HEK293 (cell line): ENCODE data around the gene PRSS12.

ENCODE experiments used
- CTCF ChIA-PET: fragments of 350-600 bp; formaldehyde crosslinking; extraction: SDS; loops from one replicate; lab custom pipeline; 2021; ENCODE audit warnings: antibody characterized with exemption; lab: Yijun Ruan, JAX
- POLR2A ChIA-PET: fragments of 300-600 bp; formaldehyde crosslinking; extraction: SDS; loops from one replicate; lab custom pipeline; 2020; ENCODE audit warnings: antibody characterized with exemption, inconsistent platforms; lab: Yijun Ruan, JAX
- H3K27ac ChIP-seq: fragments of 200-500 bp; sonication (Bioruptor generic); 2 replicates; pipeline ENCODE4 v1.5.1; 2014; ENCODE audit warnings: low read depth, low read length, control low read depth, inconsistent platforms; ENCODE audit errors: extremely low read depth
- H3K36me3 ChIP-seq, 2 experiments: fragments of 200-500 bp in 1 of 2; sonication (Bioruptor generic) in 1 of 2; 1 replicate in 1 of 2; 2 replicates in 1 of 2; pipeline ENCODE4 v1.5.1; 2014 to 2017; ENCODE audit warnings: inconsistent platforms in 2 of 2, low read length in 2 of 2; ENCODE audit not compliant: control insufficient read depth in 2 of 2, insufficient read depth in 1 of 2
- H3K4me1 ChIP-seq: fragments of 200-500 bp; sonication (Bioruptor generic); 2 replicates; pipeline ENCODE4 v1.5.1; 2014; ENCODE audit warnings: mild to moderate bottlenecking, low read length, inconsistent platforms; ENCODE audit not compliant: control insufficient read depth, insufficient read depth
- H3K4me3 ChIP-seq: 2 replicates; pipeline ENCODE4 v1.5.1; 2011; ENCODE audit warnings: low read depth, mild to moderate bottlenecking, control low read depth, low read length, moderate library complexity
- H3K9me3 ChIP-seq: fragments of 200-500 bp; sonication (Bioruptor generic); 2 replicates; pipeline ENCODE4 v1.5.1; 2014; ENCODE audit warnings: low read depth, low read length, inconsistent platforms; ENCODE audit not compliant: control insufficient read depth, insufficient read depth
- SALL2 ChIP-seq: fragments of 450-650 bp; formaldehyde crosslinking; IDR thresholded peaks from 2 replicates; pipeline ENCODE4 v1.5.0; 2017; ENCODE audit warnings: missing biosample characterization, mild to moderate bottlenecking, missing genetic modification characterization, borderline replicate concordance
- ZFHX2 ChIP-seq: fragments of 450-650 bp; formaldehyde crosslinking; conservative IDR thresholded peaks from 2 replicates; pipeline ENCODE4 v1.5.1; 2016; ENCODE audit warnings: missing biosample characterization, missing genetic modification characterization
- ZNF221 ChIP-seq: fragments of 450-650 bp; formaldehyde crosslinking; IDR thresholded peaks from 2 replicates; pipeline ENCODE4 v1.5.1; 2017; ENCODE audit warnings: missing biosample characterization, missing genetic modification characterization, borderline replicate concordance
- ZNF423 ChIP-seq: fragments of 450-650 bp; formaldehyde crosslinking; IDR thresholded peaks from 2 replicates; pipeline ENCODE4 v1.5.1; 2016; ENCODE audit warnings: missing biosample characterization, missing genetic modification characterization
- ZNF664 ChIP-seq: fragments of 450-650 bp; formaldehyde crosslinking; IDR thresholded peaks from 2 replicates; pipeline ENCODE4 v1.5.1; 2016; ENCODE audit warnings: missing biosample characterization, missing genetic modification characterization
- ZSCAN16 ChIP-seq: fragments of 450-650 bp; formaldehyde crosslinking; IDR thresholded peaks from 2 replicates; pipeline ENCODE4 v1.5.1; 2016; ENCODE audit warnings: missing biosample characterization, missing genetic modification characterization

PRSS12 gene

GRCh38 chr4:118237531-118237930, 115.3 kb downstream of the PRSS12 start:
- POLR2A ChIA-PET = no interaction called here
- Histone ChIP-seq H3K9me3 (no peaks in the 10 kb centered on the region), H3K4me3 (no peak overlapping the region), H3K36me3 (no peaks in the 10 kb centered on the region), H3K4me1 (no peaks in the 10 kb centered on the region), H3K27ac (no peak overlapping the region)
- no peak for TF ChIP-seq ZNF221 (tag by site-specific recombination)
- TF ChIP-seq ZNF423 (tag by site-specific recombination) = no peak
- no peak for TF ChIP-seq ZFHX2 (tag by site-specific recombination)
- no peak for TF ChIP-seq SALL2 (tag by site-specific recombination)
- CTCF ChIA-PET = interaction anchor here (1.0 kb wide), 1 partner anchor 9 kb away, joined by 3 read pairs; no protein-coding TSS in a partner anchor

GRCh38 chr4:118235566-118236120, 117.2 kb downstream of the PRSS12 start:
- no peak overlapping the region for H3K4me3 ChIP-seq
- no peaks in the 10 kb centered on the region for H3K36me3 ChIP-seq
- TF ChIP-seq ZNF664 (no peak), ZSCAN16 (tag by site-specific recombination) (no peak)
- ChIA-PET POLR2A (no interaction called here), CTCF (no interaction called here)
- no peak overlapping the region for H3K27ac ChIP-seq
- H3K4me1 ChIP-seq = no peaks in the 10 kb centered on the region
- no peaks in the 10 kb centered on the region for H3K9me3 ChIP-seq
